Measurements from ENCODE around the gene BMPER.

- TF ChIP-seq CTCF (tag by site-specific recombination; IDR thresholded peaks at IDR 0.05) (no peak), ZNF266 (tag by site-specific recombination; IDR thresholded peaks at IDR 0.05; ENCODE audit: low read depth) (no peak), PRDM6 (tag by site-specific recombination; IDR thresholded peaks at IDR 0.05) (no peak), ZNF510 (tag by site-specific recombination; IDR thresholded peaks at IDR 0.05; ENCODE audit: insufficient replicate concordance) (no peak), TRIM28 (IDR thresholded peaks at IDR 0.05; ENCODE audit: borderline replicate concordance, low read length) (no peak), ZNF211 (tag by site-specific recombination; IDR thresholded peaks at IDR 0.05; ENCODE audit: low read depth) (no peak)
Measured at GRCh38 chr7:34044734-34045353, 139.5 kb downstream of the BMPER start.
